Bone marrow (tissue), 2 donors: ENCODE measurements around the gene HERC5.
A peak's percentile ranks its signal among the peaks of the same experiment; 100 is the strongest.
"Not testable (repeated sequence)": the region's sequence is repeated elsewhere in the genome, so short reads cannot be mapped to it uniquely, and the experiment has no call there.

Source experiments
- DNase-seq, 2 donors: peaks; one replicate each; lab custom pipeline; 2025; lab: John Stamatoyannopoulos, UW

HERC5 gene

DNA sequence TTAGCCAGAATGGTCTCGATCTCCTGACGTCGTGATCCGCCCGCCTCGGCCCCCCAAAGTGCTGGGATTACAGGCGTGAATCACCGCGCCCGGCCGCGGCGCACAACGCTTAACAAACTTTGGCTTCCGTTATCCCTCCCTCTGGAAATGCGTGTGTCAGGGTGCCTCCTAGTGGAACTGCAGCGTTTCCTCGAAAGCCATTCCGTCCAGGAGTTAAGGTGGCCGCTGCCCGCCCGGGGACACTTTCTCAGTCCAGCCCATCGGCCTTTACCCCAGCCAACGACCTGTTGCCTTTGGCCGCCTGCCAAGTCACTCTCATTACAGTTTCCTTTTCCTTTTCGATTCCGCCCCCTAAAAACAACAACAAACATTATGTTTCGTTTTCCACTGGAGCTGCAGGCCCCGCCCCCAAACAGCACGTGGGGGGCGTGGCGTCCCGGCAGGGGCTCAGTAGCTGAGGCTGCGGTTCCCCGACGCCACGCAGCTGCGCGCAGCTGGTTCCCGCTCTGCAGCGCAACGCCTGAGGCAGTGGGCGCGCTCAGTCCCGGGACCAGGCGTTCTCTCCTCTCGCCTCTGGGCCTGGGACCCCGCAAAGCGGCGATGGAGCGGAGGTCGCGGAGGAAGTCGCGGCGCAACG lies at the start of gene HERC5:
HERC5 (plus strand) TSS at position 450 of the 637 bp plus-strand sequence; CDS start at position 601, 151 bp downstream.
- peak; percentile 80 to 89 for DNase-seq

GRCh38 chr4:88409206-88409605 lies 47.7 kb upstream of the HERC5 start:
- no peak for DNase-seq

DNA sequence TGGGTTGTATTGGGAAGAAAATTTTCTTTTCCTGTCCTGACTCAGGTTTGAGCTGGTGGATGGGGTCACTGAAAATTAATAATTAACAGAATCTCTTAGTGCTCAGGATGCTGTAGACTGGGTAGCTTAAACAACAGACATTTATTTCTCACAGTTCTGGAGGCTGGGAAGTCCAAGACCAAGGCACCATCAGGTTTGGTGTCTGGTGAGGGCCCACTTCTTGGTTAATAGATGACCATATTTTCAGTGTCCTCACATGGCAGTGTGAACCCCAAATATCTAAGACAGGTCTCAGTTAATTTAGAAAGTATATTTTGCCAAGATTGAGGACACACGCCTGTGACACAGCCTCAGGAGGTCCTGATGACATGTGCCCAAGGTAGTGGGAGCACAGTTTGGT lies 47.1 kb upstream of the HERC5 start:
- DNase-seq, result no peak

GRCh38 chr4:88411491-88412096 lies 45.3 kb upstream of the HERC5 start:
- no peak for DNase-seq

DNA sequence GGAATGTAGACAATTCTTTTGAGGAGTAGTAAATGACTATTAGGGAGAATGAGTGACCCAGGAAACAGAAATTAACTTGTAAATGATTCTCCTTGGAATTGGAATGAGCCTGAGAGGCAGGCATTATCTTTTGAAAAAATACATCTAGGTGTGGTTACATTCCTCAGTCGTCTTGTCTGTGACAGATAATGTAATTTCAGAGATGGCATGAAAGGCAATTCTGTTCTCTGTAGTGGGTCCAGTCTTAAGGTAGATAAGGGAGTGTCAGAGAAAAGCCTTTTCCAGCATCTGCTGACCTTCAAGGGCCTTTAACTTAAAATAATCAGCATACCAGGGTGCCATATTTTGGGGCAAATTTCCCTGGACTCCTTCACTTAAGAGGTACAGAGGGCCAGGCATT lies 43.1 kb upstream of the HERC5 start:
- DNase-seq, result no peak

GRCh38 chr4:88414755-88415154 lies 42.2 kb upstream of the HERC5 start:
- DNase-seq, result no peak

- no peak for DNase-seq
Measured at GRCh38 chr4:88415982-88416381, 40.9 kb upstream of the HERC5 start.

DNA sequence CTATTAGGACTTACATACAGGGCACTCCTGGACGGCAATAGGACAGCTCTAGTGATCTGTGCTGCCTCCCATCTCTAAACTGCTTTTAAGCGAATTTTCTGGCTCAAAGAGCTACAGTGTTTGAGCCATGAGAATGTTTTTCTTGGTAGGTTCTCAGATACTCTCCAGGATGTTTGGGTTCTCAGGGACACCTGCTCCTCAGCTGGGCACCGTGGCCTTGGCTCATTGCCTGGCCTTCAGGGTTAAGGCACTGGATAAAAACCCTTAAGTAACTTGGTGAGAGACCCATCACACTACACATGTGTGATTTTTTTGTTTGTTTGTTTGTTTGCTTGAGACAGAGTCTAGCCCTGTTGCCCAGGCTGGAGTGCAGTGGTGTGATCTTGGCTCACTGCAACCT lies 38.5 kb upstream of the HERC5 start:
- no peak for DNase-seq

DNA sequence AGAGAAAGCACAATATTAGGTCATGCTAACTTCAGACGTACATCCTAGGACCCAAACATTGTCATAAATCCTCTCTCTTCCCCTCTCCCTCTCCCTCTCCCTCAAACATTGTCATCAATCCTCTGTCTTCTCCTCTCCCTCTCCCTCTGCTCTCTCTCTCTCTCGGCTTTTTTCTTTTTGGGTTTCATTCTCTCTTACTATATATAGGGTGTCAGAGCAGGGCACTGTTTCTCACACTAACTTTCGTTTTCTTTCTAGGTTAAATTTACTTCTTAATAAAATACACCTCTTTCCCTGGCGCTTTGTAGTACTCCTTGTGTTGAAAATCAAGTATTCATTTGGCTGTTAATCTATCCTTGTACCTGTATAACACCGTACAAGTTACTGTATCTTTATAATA lies 37.0 kb upstream of the HERC5 start:
- DNase-seq, result no peak

- no peak for DNase-seq
Measured at GRCh38 chr4:88420844-88421243, 36.1 kb upstream of the HERC5 start.

DNA sequence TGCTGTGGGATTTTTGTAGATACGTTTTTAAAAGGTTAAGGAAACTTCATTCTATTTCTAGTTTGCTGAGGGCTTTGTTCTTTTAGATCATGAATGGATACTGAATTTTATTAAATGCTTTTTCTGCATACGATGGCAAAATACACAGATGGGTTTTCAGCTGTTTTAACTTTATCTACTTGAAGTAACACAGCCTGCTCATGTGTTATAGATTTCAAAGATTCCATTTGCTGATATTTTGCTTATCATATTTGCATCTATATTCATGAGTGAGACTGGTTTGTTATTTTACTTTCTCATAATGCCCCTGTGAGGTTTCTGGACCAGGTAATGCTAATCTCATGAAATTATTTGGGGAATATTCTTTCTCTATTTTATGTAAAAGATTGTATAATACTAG lies 34.5 kb upstream of the HERC5 start:
- DNase-seq, result no peak

DNA sequence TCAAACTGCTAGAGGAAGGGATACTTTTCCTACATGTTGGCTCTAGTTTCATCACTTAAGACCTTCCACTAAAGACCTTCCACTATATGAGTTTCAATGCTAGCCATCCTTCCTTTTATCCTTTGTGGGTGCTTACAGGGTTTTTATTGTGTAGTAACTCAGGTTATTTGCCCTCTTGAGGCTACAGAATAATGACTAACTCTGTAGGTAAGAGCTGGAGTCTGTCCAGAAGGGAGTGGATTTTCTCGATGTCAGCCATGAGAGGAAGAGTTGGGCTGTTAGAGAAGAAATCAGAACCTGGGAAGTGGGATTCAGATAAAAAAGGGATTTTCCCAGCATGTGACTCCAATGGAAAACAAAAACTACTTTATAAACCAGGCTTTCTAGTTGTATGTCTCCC lies 27.5 kb upstream of the HERC5 start:
- no peak for DNase-seq

- DNase-seq, result no peak
Measured at GRCh38 chr4:88435987-88436693, 20.8 kb upstream of the HERC5 start.

- not testable (repeated sequence) for DNase-seq
Measured at GRCh38 chr4:88437873-88438272, 19.0 kb upstream of the HERC5 start.

DNA sequence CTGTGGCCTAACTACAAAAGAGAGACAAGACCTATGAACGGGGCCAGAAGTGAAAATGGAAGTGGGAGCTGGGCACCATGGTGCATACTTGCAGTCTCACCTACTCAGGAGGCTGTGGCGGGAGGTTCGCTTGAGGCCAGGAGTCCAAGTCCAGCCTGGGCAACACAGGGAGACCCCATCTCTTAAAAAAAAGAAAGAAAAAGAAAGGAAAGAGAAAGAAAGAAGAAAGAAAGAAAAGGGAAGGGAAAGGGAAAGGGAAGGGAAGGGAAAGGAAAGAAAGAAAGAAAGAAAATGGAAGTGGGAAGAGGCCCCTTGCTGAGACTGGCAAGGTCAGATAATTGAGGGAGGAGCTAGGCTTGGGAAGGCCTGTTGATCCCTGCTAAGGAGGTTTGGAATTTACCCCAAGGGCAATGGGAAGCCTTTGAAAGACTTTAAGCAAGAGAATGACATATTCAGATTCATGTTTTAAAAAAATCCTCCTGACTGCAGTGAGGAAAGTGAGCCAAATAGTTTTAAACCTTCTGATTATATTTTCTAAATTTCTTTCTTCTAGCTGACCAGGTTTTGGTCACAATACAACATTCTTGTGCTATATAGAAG lies 17.7 kb upstream of the HERC5 start:
- DNase-seq, result no peak

DNA sequence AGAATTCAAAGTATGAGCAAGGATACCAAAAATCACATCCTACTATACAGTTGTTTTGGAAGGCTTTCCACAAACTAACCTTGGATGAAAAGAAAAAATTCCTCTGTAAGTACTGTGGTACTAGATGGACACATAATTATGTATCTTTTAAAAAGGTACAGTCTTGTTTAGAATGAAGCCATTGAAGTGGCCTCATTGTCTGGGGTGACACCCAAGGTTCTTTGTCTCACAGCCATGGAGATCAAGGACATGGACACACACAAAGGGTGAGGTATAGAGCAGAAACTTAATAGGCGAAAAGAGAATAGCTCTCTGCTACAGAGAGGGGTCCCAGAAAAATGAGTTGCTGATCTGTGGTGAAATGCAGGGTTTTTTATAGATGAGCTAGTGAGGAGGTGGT lies 16.8 kb upstream of the HERC5 start:
- DNase-seq, result no peak

- DNase-seq, result no peak
Measured at GRCh38 chr4:88441696-88442095, 15.2 kb upstream of the HERC5 start.

DNA sequence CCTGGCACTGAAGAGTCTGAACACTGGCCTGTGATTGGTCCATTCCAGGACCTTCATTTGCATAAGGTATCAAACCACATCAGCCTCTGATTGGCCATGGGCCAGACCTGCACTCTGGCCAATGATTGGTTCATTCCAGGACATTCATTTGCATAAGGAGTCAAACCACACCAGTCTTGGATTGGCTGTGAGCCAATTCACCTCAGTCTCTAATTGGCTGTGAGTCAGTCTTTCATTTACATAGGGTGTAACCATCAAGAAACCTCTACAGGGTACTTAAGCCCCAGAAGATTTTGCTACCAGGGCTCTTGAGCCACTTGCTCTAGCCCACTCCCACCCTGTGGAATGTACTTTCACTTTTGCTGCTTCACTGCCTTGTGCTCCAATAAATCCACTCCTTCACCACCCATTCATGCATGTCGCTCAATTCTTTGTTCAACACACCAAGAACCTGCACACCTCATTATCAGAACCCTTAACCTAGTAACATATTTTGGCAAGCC lies 14.2 kb upstream of the HERC5 start:
- no peak for DNase-seq

GRCh38 chr4:88443486-88443885 lies 13.4 kb upstream of the HERC5 start:
- no peak for DNase-seq

- DNase-seq, result no peak
Measured at GRCh38 chr4:88445252-88445651, 11.7 kb upstream of the HERC5 start.

DNA sequence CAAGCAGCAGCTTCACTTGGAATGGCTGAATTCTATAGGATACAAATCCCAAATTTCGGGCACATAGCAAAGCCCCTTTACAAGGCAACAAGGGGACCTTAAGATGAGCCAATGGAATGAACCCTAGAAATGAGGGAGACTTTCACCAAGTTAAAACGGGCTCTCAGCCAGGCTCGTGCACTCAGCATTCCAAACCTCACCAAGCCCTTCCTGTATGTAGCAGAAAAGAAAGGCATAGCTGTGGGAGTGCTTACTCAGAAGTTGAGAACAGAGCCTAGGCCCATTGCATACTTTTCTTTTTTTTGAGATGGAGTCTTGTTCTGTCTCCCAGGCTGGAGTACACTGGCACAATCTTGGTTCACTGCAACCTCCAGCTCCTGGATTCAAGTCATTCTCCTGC lies 10.8 kb upstream of the HERC5 start:
- no peak for DNase-seq

GRCh38 chr4:88447371-88448095 lies 9.4 kb upstream of the HERC5 start:
- DNase-seq, result no peak
